HG02885 (cell line): ENCODE measurements around the gene PHAX.
"Not testable (repeated sequence)": the region's sequence is repeated elsewhere in the genome, so short reads cannot be mapped to it uniquely, and the experiment has no call there.

Experiments
- ATAC-seq: cut with Tn5 transposase; IDR thresholded peaks from one replicate; pipeline ENCODE4 v1.9.1; 2021; ENCODE audit warnings: mild to moderate bottlenecking; ENCODE audit not compliant: unreplicated experiment, poor library complexity

The PHAX gene

DNA sequence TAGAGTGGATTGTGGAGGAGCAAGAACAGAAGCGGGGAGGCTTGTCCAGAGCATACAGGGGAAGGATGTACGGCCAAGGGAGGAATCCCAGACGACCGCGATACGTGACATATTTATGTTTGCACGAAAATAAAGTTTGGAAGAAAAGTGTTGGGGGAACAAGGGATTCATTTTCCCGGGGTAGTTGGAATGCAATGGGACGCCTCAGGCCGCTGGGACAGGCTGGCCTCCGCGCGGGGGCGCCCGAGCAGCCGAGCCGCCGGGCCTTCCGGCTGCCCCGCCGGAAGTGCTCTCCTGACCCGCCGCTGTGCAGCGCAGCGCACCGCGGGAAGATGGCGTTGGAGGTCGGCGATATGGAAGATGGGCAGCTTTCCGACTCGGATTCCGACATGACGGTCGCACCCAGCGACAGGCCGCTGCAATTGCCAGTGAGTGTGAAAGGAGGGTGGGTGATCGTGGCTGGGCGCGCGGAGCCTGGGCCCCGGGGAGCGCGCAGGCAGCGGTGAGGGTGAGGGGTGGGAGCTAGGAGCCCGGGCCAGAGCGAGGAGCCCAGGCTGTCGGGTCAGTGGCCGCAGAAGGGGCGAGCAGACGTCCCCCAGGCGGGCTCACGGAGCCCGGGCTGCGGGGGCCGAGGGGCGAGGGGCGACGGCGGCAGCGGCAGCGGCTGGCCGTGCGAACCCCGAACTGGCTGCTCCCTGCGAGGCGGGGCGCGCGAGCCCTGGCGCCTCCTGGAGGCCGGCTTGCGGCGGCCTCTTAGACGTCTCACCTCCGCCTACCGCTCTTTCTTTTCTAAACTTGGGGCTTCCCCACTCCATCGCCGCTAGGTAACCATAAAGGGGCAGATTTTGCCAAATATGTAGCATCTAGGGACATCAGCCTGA lies at the start of gene PHAX:
PHAX (plus strand) TSS at position 317 of the 881 bp plus-strand sequence; CDS start at position 333, 16 bp downstream.
- peak; percentile 94 for ATAC-seq

- ATAC-seq: no peak
These were observed 48.1 kb upstream of the PHAX start for GRCh38 chr5:126552614-126553013.

- not testable (repeated sequence) for ATAC-seq
These were observed 45.6 kb upstream of the PHAX start for GRCh38 chr5:126555101-126555500.

DNA sequence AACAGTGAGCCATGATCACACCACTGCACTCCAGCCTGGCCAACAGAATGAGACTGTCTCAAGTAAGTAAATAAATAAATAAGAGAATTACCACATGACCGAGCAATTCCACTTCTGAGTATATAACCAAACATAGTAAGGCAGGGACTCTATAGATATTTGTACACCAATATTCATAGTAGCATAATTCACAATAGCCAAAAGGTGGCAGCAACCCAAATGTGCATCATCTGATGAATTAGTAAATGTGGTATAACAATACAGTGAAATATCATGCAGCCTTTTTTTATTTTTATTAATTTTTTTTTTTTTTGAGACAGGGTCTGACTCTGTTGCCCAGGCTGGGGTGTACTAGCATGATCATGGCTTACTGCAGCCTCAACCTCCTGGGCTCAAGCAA lies 38.8 kb upstream of the PHAX start:
- no peak for ATAC-seq

DNA sequence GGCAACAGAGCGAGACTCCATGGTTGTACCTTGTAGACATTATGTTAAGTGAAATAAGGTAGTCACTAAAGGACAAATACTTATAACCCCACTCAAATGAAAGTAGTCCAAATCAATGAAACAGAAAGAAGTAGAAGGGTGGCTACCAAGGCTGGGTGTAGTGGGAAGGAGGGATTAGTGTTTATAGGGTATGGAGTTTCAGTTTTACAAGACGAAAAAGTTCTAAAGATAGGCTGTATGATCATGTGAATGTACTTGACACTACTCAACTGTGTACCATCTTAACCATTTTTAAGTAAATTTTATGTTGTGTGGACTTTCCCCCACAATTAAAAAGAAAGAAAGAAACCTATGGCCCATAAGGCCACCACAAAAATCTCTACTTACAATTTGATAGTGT lies 37.9 kb upstream of the PHAX start:
- ATAC-seq: peak; percentile 97

DNA sequence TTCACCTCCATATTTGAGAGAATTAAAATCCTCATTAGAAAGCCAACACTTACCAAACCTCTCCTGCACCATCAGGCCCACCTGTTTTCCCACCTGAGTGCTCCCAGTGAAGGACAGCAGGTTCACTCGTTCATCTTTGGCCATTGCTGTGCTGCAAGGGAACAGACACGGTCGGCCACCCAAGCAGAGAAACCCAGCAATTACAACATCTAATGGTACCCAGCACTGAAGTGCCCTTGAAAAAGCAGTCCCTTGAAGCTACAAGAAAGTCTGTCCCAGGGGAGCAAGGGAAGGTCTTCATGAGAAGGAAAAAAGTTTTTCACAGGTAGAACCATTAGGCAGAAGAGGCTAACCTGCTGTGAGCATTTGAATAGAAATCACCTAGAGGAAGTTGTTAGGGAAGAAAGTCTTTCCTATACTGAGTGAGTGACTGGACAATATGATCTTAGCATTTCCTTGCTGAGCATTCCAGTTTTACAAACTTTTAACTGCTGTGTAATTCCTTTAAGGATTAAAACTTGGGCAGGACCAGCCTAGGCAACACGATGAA lies 32.5 kb upstream of the PHAX start:
- no peak for ATAC-seq

DNA sequence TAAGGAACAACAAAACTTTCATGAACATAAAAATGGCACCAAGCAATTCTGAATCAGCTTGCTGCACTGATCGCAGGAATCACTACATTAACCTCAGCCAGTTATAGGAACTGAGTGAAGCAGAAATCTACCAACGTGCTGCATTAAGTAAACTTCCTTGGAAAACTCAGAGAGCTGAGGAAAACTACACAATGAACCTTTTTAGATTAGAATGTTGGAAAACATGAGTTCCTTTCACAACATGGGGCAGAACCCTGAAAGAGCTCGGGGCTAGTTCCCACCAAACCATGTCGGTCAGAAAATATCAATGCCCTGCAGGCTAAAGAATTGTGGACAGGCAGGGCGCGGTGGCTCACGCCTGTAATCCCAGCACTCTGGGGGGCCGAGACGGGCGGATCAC lies 25.1 kb upstream of the PHAX start:
- no peak for ATAC-seq

GRCh38 chr5:126576974-126577373 lies 23.8 kb upstream of the PHAX start:
- no peak for ATAC-seq

GRCh38 chr5:126577415-126577814 lies 23.3 kb upstream of the PHAX start:
- no peak for ATAC-seq

GRCh38 chr5:126579716-126580115 lies 21.0 kb upstream of the PHAX start:
- ATAC-seq: no peak

DNA sequence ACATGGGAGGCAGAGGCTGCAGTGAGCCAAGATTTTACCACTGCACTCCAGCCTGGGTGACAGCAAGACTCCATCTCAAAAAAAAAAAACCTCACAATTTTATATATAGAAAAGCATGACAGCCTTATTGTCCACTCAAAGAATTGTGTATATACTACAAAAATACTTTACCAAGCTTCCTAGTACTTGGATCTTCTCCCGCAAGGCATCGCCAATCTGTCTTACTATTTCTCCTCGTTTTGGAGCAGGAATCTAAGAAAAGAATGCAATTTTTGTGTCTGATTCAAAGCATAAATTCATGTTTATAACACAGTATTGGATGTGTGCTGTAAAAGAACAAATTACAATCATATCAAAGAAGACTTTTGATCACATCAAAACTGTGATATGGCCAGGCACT lies 17.0 kb upstream of the PHAX start:
- ATAC-seq: no peak

- ATAC-seq: no peak
These were observed 13.0 kb upstream of the PHAX start for GRCh38 chr5:126587551-126588390.

DNA sequence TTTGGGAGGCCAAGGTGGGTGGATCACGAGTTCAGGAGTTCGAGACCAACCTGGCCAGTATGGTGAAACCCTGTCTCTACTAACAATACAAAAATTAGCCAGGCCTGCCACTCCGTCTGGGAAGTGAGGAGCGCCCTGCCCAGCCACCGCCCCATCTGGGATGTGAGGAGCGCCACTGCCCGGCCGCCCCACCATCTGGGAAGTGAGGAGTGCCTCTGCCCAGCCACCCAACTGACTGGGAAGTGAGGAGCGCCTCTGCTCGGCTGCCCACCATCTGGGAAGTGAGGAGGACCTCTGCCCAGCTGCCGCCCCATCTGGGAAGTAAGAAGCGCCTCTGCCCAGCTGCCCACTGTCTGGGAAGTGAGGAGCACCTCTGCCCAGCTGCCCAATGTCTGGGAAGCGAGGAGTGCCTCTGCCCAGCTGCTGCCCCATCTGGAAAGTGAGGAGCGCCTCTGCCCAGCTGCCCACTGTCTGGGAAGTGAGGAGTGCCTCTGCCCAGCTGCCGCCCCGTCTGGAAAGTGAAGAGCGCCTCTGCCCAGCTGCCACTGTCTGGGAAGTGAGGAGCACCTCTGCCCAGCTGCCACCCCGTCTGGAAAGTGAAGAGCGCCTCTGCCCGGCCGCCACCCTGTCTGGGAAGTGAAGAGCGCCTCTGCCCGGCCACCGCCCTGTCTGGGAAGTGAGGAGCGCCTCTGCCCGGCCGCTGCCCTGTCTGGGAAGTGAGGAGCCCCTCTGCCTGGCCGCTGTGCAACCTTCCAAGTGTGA lies 11.0 kb upstream of the PHAX start:
- no peak for ATAC-seq

DNA sequence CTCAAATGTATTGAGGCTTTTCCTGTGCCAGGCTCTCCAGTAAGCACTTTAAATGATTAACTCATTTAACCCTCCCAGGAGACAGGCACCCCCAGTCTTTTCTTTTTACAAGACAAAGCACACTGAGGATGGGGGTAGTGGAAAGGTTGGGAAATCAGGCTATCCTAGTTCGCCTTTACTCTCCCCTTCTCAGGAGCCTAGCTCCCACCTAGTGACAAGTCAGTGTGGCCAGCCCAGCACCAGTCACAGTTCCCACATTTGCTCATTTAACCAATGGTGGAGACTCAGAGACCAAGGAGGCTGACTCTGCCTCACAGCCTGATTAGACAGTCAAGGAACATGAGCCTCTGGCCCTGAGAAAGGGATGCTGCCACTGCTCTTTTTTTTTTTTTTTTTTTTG lies 9.2 kb upstream of the PHAX start:
- ATAC-seq: no peak

DNA sequence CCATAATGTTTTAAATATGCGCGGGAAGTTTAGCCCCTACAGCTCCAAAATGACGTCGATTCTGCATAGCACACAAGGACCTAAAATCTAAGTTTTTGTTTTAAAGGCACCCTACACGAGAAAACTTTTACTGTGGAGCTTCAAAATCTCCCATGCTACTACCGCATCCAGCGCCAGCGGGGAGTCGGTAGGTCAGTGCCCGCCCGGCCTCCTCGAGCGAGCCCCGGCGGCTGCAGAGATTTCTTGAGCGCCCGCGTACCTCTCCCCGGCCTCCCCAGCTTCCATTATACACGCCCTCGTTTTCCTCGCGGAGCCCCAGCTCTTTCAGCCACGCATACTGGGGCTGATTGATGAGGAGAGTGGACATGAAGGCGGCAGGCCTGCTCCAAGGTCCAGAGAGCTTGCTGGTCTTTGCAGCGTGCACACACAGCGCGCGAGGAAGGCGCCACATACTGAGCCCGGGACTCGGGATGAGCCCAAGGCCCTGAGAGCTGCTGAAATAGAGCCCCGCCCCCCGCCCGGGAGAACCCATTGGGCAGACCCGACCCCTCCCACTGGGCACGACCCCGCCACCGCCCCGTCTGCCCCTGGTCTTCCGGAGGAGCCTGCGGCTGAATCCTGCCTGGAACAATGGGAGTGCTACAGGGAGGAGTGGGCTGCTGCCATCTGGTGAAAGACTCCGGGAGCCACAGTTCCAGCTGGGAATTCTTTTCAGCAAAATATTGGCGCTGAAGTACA lies 5.8 kb upstream of the PHAX start, which contains the start of gene ALDH7A1:
ALDH7A1 (minus strand) TSS at position 472 of the 738 bp plus-strand sequence; CDS start at position 451, 21 bp downstream.
- ATAC-seq: peak; percentile 74

- peak; percentile 25 for ATAC-seq
These were observed 5.2 kb upstream of the PHAX start for GRCh38 chr5:126595486-126596083.

- no peak for ATAC-seq
These were observed 3.6 kb upstream of the PHAX start for GRCh38 chr5:126597156-126597555.

DNA sequence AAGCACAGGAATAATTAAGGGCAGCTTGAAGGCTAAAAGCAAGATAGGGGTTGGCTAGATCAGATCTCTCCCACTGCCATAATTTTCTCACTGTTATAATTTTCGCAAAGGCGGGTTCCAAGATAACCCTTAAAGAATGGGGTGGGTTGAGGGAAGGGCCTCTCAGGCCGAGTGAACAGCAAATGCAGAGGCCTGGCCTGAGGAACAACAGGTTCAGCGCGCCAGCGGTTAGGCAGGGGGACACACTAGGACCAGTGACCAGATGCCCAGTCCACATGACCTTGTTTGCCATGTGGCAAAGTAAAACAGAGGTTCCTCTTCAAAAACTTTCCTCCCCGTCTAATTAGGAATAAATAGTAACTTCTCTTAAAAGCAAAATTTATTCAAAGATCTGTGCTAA lies 1.2 kb upstream of the PHAX start:
- ATAC-seq: no peak

DNA sequence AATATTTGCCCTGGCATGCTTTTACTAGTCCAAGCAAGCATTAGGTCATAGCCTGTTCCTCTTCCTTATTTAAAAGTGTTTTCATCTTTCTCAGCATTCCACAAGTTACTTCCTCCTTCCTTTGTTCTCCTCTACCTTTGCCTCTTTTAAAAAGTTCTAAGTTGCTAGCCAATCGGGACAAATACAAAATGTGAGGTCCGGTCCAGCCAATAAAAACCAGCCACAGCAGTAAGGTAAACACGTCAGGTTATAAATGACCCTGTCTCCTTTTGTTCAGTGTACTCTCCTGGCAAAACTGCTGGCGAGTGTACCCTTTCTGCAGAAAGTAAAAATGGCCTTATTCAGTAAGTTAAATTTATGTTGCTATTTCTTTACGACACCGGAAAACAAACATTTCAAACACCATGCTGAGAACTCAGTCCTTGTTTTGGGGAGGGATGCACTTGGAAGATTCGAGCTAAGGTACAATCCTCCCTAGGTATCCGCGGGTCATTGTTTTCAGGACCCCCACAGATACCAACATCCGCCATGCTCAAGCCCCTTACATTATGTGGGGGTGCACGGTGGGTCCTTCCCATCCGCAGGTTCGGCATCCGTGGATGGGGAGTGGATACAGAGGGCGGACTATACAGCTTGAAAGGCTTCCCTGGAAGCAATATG lies 646 bp upstream of the PHAX start:
- ATAC-seq: not testable (repeated sequence)
